PFSK-1 (cell line): ENCODE results near the gene LYL1.

Source experiments
- FOXP2 ChIP-seq: optimal IDR thresholded peaks from 2 replicates; pipeline ENCODE3; 2011; ENCODE audit warnings: borderline replicate concordance, control low read depth, inconsistent platforms; ENCODE audit not compliant: insufficient read depth; ENCODE audit errors: extremely low read length, extremely low read depth
- POLR2AphosphoS5 ChIP-seq: IDR thresholded peaks from 2 replicates; pipeline ENCODE4 v1.6.1; 2012; ENCODE audit warnings: low read depth, mild to moderate bottlenecking, control low read depth, low read length, moderate library complexity
- REST ChIP-seq, 2 experiments: IDR thresholded peaks; 2 replicates each; pipeline versions ENCODE4 v1.6.1 to v1.8.0; 2011 to 2012; ENCODE audit warnings: low read depth in 2 of 2, low read length in 2 of 2, control low read depth in 1 of 2, inconsistent platforms in 1 of 2, mild to moderate bottlenecking in 1 of 2, moderate library complexity in 1 of 2; ENCODE audit not compliant: insufficient read depth in 1 of 2
- SIN3A ChIP-seq: IDR thresholded peaks from 2 replicates; pipeline ENCODE4 v1.6.1; 2012; ENCODE audit warnings: mild to moderate bottlenecking, low read length, moderate library complexity, borderline replicate concordance; ENCODE audit not compliant: insufficient read depth
- TAF1 ChIP-seq: IDR thresholded peaks from 2 replicates; pipeline ENCODE4 v1.6.1; 2012; ENCODE audit warnings: low read length, control low read depth, borderline replicate concordance; ENCODE audit not compliant: insufficient read depth

DNA sequence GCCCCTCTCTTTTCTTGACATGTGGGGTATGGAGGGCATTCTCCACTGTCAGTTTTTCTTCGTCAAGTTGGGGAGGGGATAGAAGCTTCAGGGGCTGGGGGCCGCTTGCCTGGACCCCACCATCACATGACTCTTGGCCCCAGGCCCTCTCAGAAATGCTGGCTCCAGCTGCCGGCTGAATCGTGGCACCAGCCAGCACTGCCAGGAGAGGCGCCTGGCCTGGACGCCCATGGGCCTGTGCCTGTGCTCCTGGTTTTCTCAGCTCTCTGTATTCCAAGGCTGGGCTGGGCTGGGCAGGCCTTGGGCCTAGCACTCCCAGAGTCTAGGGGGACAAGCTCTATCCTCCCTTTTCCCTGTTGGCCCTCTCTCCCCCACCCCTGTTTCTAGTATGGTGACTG, 38.6 kb downstream of the LYL1 start:
- TF ChIP-seq TAF1 = no peak
- no peak for TF ChIP-seq POLR2AphosphoS5
- no peak for TF ChIP-seq REST (IDR thresholded peaks at IDR 0.05; ENCODE audit: insufficient read depth in 1 of 2, low read depth in 2 of 2, low read length in 2 of 2)
- no peak for TF ChIP-seq SIN3A
- TF ChIP-seq FOXP2 = no peak
